Measurements from ENCODE around the gene FARP2.
"Not testable (repeated sequence)": the region's sequence is repeated elsewhere in the genome, so short reads cannot be mapped to it uniquely, and the experiment has no call there.

FARP2 gene

DNA sequence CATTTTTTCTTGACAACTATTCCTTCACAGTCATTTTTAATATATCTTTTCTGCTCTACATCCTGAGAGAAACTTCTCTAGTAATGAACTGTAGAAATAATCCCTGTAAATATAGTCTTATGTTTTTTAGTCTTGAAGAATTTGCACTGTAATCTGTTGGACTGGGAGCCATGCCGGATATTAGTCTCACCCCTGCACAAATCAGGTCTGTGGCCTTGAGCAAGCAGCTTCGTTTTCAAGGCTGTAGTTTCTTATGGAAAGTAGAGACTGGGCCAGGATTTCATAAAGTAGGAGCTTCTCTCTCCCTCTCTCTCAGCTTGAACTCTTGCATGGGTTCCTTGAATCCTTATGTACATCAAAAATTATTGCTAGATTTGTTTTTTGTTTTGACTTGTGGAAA is 8.7 kb downstream of the FARP2 start:
- peak; percentile 63 for DNase-seq (ENCODE audit: low read depth)

DNA sequence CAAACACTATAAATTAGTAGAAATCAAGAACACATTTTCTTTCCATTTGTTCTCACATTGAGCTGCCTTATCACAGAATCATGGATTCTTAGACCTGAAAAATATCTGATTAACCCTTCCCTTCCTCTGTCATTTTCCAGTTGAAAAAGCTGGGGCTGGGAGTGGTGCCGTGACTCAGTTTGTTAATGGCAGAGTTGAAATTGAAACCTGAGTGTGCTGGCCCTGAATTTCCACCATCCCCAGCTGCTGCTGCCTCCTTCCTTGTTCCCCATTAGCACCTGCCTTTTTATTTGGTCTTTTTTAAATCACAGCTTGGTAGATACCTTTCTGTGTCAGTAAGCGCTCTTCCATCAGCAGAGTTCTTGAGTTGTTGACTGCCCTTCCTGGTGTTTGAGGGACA is 10.6 kb downstream of the FARP2 start:
- DNase-seq (ENCODE audit: low read depth): no peak

DNA sequence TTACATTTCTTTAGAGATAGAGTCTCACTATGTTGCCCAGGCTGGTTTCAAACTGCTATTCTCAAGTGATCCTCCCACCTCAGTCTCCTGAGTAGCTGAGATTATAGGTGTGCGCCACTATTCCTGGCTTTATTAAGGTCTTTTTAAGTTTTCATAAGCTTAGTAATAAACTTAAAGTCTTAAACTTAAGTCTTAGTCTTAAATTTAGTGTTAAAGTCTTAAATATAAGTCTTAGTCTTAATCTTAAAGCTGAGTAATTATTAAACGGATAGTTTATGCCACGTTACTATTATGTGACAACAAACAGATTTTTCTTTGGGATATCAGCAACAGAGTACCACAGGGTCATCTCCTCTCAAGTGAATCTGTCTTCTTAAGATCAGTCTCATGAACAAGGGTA is 12.6 kb downstream of the FARP2 start:
- no peak for DNase-seq (ENCODE audit: low read depth)

DNA sequence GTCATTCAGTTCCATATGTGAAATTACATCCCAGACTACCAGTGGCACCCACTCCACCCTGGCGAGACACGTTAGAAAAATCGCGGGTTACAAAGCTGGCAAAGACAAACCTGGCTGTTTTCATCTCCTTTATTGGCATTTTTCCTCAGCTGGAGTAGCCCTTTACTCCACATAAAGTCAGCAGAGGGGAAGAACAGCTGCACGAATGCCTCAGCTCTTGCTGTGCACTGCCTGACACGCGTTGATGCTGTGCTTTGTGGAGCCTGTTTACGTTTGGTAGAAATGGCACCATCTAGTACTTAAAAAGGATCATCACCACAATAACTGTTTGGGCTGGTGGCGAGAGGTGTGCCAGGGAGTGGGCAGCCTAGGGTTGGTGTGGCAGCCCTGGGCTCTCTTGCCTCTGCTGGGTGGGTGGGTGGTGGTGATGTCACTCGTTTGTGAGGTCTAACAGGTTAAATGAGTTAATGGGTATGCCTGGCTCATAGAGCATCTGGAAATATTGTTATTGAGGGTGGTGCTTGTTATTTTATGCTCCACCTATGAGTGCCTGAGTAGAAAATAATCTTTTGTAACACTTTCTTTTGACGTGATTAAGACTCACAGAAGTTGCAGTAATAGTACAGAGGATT is 16.4 kb downstream of the FARP2 start:
- no peak for DNase-seq (ENCODE audit: low read depth)

DNA sequence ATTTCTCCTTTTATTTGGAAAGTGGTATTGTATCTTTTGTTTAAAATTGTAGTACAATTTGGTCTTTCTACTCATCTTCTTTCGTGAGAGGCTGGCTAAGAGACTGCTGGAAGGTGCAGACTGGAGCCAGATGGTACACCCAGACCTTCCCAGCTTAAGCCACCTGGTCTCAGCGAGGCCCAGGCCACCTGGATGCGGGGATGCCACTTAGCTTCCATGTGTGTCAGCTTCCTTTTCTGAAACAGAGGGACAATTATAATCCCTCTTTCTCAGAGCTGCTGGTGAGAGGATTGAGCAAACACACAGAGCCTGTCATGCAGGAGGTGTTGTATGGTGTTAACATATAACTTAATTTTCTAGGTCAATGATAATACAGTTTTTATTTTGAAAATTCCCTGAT is 17.4 kb downstream of the FARP2 start:
- DNase-seq (ENCODE audit: low read depth): no peak

DNA sequence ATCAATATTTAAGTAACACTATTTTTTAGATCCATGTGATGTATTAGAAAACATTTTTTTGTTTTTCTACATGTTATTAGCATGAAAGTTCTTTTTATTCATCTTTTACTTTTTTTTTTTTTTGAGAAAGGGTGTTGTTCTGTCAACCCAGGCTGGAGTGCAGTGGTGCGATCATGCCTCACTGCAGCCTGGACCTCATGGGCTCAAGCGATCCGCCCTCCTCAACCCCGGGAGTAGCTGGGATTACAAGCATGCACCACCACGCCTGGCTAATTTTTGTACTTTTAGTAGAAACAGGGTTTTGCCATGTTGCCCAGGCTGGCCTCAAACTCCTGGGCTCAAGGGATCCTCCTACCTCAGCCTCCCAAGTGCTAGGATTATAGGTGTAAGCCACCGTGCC is 17.8 kb downstream of the FARP2 start:
- not testable (repeated sequence) for DNase-seq (ENCODE audit: low read depth)

DNA sequence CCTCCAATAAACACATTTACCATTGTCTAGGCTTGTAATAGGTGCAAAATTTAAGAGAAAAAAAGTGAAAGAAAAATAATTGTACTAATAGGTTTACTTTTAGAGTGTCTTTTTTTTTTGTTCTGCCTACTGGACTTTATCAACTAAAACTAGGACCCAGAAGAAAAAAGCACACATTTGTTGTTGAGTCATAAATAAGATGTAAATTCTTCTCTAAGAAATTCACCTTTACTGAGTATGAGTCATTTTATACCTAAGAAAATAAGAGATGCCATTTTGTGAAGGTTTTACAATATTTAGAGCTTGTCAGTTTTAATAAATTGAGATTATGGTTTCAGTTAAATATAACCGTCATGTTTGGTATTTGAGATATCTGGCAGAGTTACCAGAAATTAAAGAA is 19.2 kb downstream of the FARP2 start:
- no peak for DNase-seq (ENCODE audit: low read depth)

DNA sequence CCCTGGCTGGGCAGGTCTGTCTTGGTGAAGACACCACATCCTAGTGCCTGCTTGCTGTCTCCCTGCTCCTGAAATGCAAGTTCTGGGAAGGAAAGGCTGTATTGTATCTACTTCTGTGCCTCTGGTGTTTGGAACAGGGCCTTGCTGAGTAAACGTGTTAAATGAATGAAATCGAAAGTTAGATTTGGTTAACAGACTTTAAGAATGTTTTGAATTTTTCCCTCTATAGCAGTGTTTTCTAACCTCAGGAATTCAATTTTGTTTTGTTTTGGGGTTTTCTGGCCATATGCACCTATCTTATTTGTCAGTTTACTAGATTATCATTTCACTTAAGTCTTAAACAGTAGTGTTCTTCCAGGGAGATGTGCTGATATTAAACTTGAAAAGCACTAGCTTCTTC is 20.7 kb downstream of the FARP2 start:
- DNase-seq (ENCODE audit: low read depth): no peak

DNA sequence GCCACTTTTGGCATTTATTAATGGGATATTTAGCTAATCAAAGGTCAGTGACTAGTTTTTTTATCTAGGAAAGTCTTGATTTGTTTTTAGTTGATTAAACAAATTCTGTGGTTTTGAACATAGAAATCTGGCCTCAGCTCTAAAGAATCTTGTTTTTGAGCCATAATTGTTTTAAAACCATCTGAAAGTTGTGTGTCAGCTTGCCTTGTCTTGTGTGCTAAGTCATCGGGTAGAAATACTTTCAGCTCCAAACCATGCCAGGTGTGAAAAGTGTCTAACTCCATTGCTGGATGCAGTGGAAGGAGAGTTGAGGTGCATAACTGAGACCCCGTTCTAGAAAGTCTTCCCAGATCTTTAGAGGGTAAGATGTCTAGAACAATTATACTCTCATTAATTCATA is 22.7 kb downstream of the FARP2 start:
- no peak for DNase-seq (ENCODE audit: low read depth)

DNA sequence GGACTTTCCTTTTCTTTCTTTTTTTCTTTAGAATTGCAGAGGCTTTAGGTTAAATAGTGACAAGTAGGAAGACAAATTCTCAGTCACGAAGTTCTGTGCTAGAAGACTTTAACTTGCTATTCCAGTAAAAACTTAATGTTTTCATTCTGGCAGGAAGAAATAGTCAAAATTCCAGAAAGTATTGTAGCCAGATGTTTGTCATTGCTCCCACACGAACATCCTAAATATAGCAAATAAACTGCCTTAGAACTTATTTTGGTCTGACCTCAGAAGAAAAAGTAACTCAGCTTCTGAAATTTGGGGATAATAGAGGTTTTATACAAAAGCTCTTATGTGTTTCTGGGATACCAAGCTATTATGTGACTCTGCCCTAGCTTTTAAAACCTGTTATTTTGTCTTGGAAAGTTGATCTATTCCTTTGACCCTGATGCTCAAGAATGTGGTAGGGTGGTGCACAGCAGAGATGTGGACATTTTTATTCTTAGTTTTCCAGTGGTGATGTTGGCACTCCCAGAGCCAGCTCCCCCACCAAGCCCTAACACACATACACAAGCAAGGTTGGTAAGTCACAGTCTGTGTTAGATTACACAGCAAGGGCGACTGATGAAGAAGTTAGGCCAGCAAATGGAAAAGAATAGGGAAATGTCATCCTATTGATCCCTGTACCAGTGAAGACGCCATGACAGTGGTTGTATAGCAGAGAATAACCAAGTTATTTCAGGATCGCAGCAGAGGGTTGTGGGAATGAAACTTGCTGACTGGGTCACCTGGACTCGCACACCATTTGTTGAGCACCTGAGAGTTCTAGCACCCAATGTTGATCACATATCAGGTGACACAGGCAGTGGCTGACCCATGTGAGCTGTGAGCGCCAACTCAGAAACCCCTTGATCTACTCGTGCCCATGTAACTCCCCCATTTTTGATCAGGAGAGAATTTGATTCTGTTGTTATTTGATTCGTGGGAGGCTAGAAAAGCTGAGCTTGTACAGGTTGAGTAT is 23.7 kb downstream of the FARP2 start:
- DNase-seq (ENCODE audit: low read depth): no peak

DNA sequence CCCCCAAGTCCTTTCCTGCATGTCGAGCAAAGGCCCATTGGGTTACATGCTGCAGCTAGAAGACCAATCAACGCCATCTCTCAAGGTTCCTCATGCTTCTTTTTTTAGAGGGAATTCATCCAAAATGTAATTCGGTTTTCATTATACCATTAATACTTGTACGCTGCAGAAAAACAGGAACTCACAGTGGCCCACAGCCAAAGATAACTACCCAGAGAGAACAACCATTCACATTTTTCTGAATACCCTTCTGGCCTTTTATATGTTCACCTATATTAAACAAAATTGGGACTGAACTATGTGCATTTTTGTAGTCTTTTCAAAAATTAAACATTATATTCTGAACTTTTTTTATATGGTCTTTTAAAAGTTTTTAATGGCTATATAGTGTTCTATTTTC is 25.8 kb downstream of the FARP2 start:
- no peak for DNase-seq (ENCODE audit: low read depth)

DNA sequence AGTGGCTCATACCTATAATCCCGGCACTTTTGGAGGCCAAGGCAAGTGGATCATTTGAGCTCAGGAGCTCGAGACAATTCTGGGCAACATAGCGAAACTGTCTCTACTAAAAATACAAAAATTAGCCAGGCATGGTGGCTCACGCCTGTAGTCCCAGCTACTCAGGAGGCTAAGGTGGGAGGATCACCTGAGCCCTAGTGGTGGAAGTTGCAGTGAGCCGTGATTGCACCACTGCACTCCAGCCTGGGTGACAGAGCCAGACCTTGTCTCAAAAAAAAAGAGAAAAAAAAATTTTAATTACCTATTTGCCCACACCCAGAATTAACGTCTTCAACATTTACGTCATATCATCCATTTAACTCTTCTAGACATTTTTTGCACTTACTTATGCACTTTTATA is 29.4 kb downstream of the FARP2 start:
- not testable (repeated sequence) for DNase-seq (ENCODE audit: low read depth)

DNA sequence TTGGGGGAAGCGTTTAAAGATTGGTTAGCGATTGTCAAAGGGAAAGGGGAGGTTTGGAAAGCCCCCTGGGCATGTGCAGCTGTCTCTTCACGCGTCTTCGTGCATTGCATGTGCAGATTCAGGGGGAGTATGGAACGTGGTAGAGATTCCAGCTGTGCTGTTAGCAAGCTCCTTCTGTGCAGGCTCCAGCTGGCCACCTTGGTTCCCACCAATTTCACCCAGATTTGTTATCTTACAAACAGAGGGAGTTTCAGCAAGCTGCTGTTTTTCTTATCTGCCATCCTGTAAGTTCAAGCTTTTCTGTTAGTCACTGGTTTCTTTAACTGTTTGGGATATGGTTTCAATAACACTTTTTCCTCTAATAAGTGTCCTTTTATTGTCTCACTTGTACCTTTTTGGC is 30.4 kb downstream of the FARP2 start:
- DNase-seq (ENCODE audit: low read depth): no peak

DNA sequence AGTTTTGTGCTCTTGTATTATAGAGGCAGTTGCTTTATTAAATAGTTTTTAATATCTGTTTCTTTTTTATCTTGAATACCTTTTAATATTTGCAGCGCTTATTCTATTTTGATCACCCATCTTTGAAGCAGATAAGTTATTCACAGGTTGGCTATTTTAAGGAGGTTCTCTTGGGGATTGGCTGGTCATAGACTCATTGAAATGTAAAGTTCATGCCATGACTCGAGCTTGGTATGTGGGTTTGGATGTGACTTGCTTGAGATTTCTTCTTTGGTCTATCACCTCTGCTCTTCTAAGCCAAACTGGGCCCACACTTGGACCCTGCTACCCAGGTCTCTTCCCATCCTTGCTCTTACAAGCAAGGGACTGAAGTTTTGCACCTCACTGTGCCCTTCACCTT is 33.6 kb downstream of the FARP2 start:
- no peak for DNase-seq (ENCODE audit: low read depth)

DNA sequence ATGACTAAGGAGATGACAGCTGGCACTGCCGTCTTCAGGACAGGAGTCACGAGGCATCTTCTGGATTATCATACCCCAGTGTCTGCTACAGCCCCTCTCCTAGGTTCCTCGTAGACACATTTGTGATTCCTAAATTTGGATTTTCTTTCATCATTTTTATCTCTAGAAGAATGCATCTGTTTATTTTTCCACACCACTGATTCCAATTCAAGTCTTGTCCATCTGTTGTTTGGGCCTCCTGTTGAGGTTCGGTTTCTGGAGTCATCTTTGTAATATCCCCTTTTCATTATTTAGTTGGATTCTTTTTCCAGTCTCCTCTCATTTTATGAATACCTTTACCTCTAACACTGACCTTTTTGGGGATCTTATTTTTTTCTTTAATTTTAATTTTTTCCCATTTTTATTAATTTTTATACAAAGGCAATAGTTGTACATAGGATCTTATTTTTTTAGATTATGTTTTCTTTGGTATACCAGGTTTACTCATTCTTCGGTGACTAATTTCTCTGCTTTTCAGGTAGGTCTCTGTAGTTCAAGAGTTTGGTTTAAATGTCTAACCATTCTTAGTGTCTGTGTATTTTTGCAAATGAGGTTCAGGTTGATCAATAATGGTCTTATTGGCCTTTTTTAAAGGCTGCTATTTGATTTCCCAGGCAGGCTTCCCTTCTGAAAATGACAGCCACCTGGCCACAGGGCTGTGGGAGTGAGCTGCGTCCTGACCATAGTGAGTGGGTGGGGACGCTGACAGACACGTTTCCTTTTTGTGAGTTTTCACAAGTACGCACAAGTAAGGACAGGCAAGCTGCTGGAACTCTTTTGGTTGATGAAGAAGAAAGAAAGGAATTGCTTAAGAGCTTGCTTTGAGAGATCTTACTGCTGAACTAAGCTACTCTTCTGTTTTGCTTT is 34.5 kb downstream of the FARP2 start:
- DNase-seq (ENCODE audit: low read depth): no peak

DNA sequence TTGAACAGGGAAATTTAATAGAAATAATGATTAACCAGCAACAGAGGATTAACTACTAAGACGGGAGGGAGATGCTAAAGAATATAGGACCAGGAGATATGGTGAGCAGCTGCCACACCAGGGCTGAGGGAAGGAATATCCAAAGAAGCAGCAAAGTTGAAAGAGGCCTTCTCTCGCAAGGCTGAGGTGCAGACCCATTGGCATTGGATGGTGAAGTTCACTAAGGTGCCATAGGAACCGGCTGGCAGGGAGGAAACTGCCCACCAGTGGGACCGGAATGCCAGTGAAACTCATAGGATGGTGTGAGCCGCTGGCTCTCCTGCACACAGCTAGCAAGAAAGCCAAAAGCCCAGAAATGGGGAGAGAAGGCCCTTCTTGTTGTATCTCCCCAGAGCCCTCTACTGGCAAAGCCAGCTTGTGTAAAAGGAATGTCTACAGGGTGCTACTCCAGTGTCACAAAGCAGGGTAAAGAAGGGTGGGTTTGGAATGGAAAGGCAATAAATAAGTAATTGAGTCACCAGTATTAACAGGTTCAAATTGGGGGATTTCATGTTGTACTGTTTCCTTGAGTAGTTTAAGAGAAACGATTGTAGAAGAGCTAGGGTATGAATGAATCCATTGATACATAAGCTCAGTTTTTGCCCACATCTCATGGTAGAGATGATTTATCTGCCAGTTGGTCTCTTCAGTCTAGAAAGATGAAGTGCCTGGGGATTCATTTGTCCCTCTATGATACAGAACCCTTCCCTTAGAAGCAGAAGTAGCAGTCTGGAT is 36.0 kb downstream of the FARP2 start:
- DNase-seq (ENCODE audit: low read depth): no peak

DNA sequence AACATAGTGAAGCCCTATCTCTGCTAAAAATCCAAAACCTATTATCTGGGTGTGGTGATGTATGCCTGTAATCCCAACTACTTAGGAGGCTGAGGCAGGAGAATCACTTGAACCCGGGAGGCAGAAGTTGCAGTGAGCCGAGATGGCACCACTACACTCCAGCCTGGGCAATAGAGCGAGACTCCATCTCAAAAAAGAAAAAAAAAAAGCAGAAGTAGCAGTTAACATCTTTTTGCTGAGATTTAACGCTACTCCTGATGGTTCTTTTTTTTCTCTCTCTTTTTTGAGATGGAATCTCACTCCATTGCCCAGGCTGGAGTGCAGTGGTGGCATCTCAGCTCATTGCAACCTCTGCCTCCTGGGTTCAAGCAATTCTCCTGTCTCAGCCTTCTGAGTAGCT is 36.7 kb downstream of the FARP2 start:
- DNase-seq (ENCODE audit: low read depth): not testable (repeated sequence)

DNA sequence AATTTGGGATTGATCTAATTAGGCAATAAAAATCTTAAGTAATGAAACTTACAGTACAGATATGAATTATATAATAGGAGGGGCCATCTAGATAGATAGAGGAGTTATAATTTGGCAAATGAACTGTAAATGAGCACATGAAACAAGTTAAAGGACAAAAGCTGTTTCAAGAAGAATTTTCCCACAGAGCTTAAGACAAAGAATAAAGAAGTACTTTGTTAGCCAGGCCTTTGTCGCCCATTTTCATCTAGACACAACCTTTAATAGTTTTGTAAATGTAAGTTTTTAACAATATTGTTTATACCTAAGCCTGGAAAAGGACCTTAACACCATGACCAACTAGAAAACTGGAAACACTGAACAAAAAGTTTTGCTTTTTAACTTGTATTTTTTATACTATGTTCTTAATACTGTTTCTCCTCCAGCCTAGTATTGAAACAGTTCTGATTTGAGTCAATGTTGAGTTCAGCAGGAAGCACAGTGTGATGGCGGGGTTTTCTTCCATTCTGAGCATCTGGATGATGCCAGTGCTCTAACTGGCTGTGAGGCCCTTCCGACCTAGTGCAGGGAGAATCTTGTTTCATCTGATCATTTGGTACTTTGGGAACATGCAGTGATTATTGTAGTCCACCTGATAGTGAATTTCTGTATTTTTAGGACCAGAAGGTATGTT is 37.6 kb downstream of the FARP2 start:
- DNase-seq (ENCODE audit: low read depth): no peak

DNA sequence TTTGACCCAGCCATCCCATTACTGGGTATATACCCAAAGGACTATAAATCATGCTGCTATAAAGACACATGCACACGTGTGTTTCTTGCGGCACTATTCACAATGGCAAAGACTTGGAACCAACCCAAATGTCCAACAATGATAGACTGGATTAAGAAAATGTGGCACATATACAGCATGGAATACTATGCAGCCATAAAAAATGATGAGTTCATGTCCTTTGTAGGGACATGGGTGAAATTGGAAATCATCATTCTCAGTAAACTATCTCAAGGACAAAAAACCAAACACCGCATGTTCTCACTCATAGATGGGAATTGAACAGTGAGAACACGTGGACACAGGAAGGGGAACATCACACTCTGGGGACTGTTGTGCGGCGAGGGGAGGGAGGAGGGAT is 40.7 kb downstream of the FARP2 start:
- DNase-seq (ENCODE audit: low read depth): not testable (repeated sequence)

DNA sequence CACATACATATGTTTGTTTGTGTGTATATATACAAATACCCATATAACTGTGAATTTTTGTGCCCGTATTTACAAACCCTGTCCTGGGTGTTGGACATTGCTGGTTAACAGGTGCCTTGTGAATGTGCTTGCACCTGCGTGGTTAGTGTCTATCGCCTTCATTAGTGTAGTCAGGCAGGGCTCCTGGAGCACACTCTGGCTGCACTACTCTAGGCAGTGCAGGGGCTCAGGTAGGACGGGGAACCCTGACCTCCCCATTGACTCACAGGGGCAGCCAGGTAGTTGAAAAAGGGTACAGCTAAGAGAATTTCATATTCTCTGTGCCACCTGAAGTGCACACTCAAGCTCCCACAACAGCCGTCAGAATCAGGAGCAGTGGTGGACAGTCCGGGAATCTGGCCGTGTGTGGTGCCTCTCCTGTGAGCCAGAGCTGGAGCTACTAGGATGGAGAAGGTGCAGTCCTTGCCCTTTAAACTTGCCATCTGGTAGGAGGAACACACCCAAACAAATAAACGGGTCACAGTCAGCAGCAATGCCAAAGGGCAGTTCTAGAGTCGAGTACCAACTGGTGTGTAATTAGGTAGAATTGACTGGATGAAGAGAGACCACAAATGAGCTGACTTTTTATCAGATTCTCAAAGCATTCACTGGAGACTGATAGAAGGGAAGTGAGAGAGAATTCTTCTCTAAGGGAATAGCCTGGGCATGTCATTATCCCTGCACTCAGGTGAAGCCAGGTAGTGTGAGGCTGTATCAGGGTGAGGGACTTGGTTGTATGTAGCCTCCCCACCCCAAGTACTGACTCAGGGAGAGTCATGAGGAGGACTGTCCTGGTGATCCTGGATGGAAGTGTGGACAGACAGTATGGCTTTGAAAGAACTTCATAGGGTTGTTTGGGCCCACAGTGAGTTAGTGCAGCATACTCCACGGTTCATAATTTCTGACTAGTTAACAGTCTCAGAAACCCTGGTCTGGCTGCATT is 44.1 kb downstream of the FARP2 start:
- no peak for DNase-seq (ENCODE audit: low read depth)

Data from iris pigment epithelial cell (primary cell).